CD14-positive monocyte (primary cell): ENCODE data around the gene TMEM187. TPM values are rescaled to one million over a fixed set of nuclear protein-coding genes. Genes with fewer than 3 reads are reported as not detected.
"Not testable (repeated sequence)": the region's sequence is repeated elsewhere in the genome, so short reads cannot be mapped to it uniquely, and the experiment has no call there.

Source experiments
- DNase-seq, 3 donors: peaks; one replicate each; pipeline ENCODE4 v3.0.0-alpha.2; 2011 to 2022
- H2AFZ ChIP-seq: 2 replicates; pipeline ENCODE4 v1.6.0; 2012; ENCODE audit warnings: mild to moderate bottlenecking, low read depth, low read length, inconsistent platforms; ENCODE audit not compliant: insufficient read depth, poor library complexity, severe bottlenecking
- H3K27ac ChIP-seq, 2 donors: 1 replicate in 1 of 2; 2 replicates in 1 of 2; pipeline ENCODE4 v1.5.1; 2012 to 2013; ENCODE audit warnings: low read length in 2 of 2, control low read depth in 1 of 2, inconsistent platforms in 1 of 2, low read depth in 1 of 2, mild to moderate bottlenecking in 1 of 2
- H3K27me3 ChIP-seq, 2 donors: one replicate each; pipeline versions ENCODE4 v1.6.0 to v1.6.1; 2011 to 2013; ENCODE audit warnings: low read length in 2 of 2; ENCODE audit not compliant: control insufficient read depth in 2 of 2, insufficient read depth in 2 of 2
- H3K36me3 ChIP-seq, 2 donors: replicated peaks in 1 of 2; 1 replicate in 1 of 2; 2 replicates in 1 of 2; pipeline versions ENCODE4 v1.5.1 to v1.6.1; 2012 to 2013; ENCODE audit warnings: low read length in 2 of 2, control low read depth in 1 of 2, inconsistent platforms in 1 of 2, mild to moderate bottlenecking in 1 of 2; ENCODE audit not compliant: insufficient read depth in 2 of 2, control insufficient read depth in 1 of 2
- H3K4me1 ChIP-seq, 2 donors: 1 replicate in 1 of 2; 2 replicates in 1 of 2; pipeline versions ENCODE4 v1.5.1 to v1.6.1; 2012 to 2013; ENCODE audit warnings: low read length in 2 of 2, control low read depth in 1 of 2, inconsistent platforms in 1 of 2, mild to moderate bottlenecking in 1 of 2, moderate library complexity in 1 of 2; ENCODE audit not compliant: insufficient read depth in 2 of 2, control insufficient read depth in 1 of 2
- H3K4me2 ChIP-seq: replicated peaks from 2 replicates; pipeline ENCODE3; 2012; ENCODE audit warnings: low read length, moderate library complexity, mild to moderate bottlenecking; ENCODE audit not compliant: poor library complexity, severe bottlenecking; ENCODE audit errors: extremely low read depth
- H3K4me3 ChIP-seq, 3 experiments: fragments of 200-600 bp in 1 of 3; sonication (generic) in 1 of 3; replicated peaks in 1 of 3; 1 replicate in 2 of 3; 2 replicates in 1 of 3; pipeline ENCODE4 v1.5.1; 2011 to 2013; ENCODE audit warnings: low read length in 3 of 3, mild to moderate bottlenecking in 3 of 3, control low read depth in 2 of 3, low read depth in 2 of 3, inconsistent platforms in 1 of 3, moderate library complexity in 1 of 3
- H3K79me2 ChIP-seq: 2 replicates; pipeline ENCODE4 v1.6.0; 2012; ENCODE audit warnings: mild to moderate bottlenecking, control low read depth, inconsistent platforms, low read length, moderate library complexity; ENCODE audit not compliant: insufficient read depth
- H3K9ac ChIP-seq: 2 replicates; pipeline ENCODE4 v1.6.0; 2017; ENCODE audit warnings: low read length, mild to moderate bottlenecking; ENCODE audit not compliant: insufficient read depth, poor library complexity, severe bottlenecking
- H3K9me3 ChIP-seq, 2 donors: replicated peaks in 1 of 2; 1 replicate in 1 of 2; 2 replicates in 1 of 2; pipeline versions ENCODE4 v1.5.1 to v1.6.1; 2012 to 2013; ENCODE audit warnings: low read length in 2 of 2, control low read depth in 1 of 2; ENCODE audit not compliant: control insufficient read depth in 1 of 2, insufficient read depth in 1 of 2
- H4K20me1 ChIP-seq: 2 replicates; pipeline ENCODE4 v1.6.0; 2012; ENCODE audit warnings: mild to moderate bottlenecking, low read length, control low read depth, moderate library complexity; ENCODE audit not compliant: insufficient read depth
- H3K27ac Mint-ChIP-seq, 7 donors: one replicate each; pipeline ENCODE4 v1.8.0; 2020; ENCODE audit warnings: mild to moderate bottlenecking in 7 of 7, mixed read lengths in 7 of 7, moderate library complexity in 6 of 7, inconsistent platforms in 2 of 7
- H3K27me3 Mint-ChIP-seq, 3 donors: one replicate each; pipeline ENCODE4 v1.8.0; 2021 to 2022; ENCODE audit warnings: low read depth in 3 of 3, mild to moderate bottlenecking in 3 of 3, mixed read lengths in 3 of 3, moderate library complexity in 3 of 3, inconsistent platforms in 1 of 3
- H3K36me3 Mint-ChIP-seq, 2 donors: one replicate each; pipeline ENCODE4 v1.8.0; 2020; ENCODE audit warnings: mixed read lengths in 2 of 2, inconsistent platforms in 1 of 2, mild to moderate bottlenecking in 1 of 2
- H3K4me1 Mint-ChIP-seq: one replicate; pipeline ENCODE4 v1.8.0; 2020; ENCODE audit warnings: mild to moderate bottlenecking, mixed read lengths
- H3K4me3 Mint-ChIP-seq, 2 donors: one replicate each; pipeline ENCODE4 v1.8.0; 2020; ENCODE audit warnings: mild to moderate bottlenecking in 2 of 2, mixed read lengths in 2 of 2, moderate library complexity in 1 of 2
- H3K9me3 Mint-ChIP-seq, 7 donors: one replicate each; pipeline ENCODE4 v1.8.0; 2020 to 2022; ENCODE audit warnings: mixed read lengths in 7 of 7, mild to moderate bottlenecking in 6 of 7, moderate library complexity in 6 of 7, inconsistent platforms in 2 of 7
- WGBS: methylation state at CpG from one replicate; pipeline ENCODE4 v1.1.5; 2013; ENCODE audit warnings: missing lambda C conversion rate; ENCODE audit not compliant: insufficient coverage; 5-methylcytosine and 5-hydroxymethylcytosine counted together
- intact Hi-C, 2 donors: fragments of 100-400 bp; cut with micrococcal nuclease; formaldehyde crosslinking; loops; one replicate each; pipeline versions ENCODE4 v1.15.0 to v1.15.1; 2023
- polyA plus RNA-seq, 3 donors: library from polyadenylated mRNA; depleted of rRNA in 1 of 3; unstranded in 2 of 3; stranded (reverse) in 1 of 3; fragments of 300-500 nt in 2 of 3; fragments of >200 nt in 1 of 3; fragmentation: Illumina TruSeq in 2 of 3; gene quantifications; 1 replicate in 2 of 3; 2 replicates in 1 of 3; pipeline ENCODE4 v1.2.3, GENCODE V29; 2012 to 2021
- TF ChIP-seq, protein P1 (sequence below): fragments of 200-600 bp; IDR thresholded peaks from one replicate; pipeline ENCODE4 v1.8.0; 2022; ENCODE audit warnings: antibody characterized with exemption, mild to moderate bottlenecking

TMEM187 gene
- polyA plus RNA-seq, 3 donors = 2.8 to 10.3 (median 4.9) TPM

DNA sequence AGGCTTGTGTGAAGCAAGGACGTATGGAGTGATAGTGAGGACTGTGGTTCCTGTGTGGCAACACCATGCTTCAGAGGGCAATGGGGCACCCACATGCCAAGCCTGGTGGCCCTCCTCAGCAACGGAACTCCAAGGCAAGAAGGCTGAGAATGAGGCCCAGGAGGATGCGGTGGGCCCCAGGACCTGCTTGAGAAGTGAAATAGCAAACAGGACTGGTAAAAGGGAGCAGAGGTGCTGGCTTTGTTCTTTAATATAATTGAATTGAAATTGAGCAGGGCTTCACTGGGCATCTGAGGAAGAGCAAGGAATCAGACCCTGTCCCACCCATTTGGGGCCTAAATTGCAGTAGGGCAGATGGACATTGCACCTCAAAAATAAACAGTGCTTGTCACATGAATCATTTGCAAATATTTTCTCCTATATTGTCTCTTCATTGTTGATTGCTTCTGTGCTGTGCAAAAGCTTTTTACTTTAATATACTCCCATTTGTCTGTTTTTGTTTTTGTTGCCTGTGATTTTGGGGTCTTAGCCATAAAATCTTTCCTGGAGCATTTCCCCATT lies 2.3 kb downstream of the TMEM187 start:
- H3K9ac ChIP-seq = peak overlapping the region; percentile 10
- peak overlapping the region in 1 of 2 donors; percentile 84 for H3K4me3 Mint-ChIP-seq

DNA sequence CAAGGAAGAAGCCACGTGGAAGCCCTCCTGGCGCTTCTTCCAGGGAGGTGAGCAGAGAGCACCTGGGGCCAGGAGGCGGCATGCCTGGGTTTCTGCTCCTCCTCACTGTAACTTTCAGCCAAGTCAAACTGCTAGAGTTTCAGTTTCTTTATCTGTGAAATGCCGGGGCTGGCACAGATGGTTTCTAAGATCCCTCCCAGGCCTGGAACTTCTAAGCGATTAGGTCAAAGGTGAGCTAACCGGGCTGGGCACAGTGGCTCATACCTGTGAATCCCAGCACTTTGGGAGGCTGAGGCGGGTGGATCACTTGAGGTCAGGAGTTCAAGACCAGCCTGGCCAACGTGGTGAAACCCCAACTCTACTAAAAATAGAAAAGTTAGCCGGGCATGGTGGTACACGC lies 7.8 kb downstream of the TMEM187 start:
- H3K36me3 ChIP-seq, H3K9me3 ChIP-seq, DNase-seq, H3K27me3 ChIP-seq, intact Hi-C loops, H3K4me3 Mint-ChIP-seq, H3K4me3 ChIP-seq, H3K4me2 ChIP-seq, H3K9ac ChIP-seq, H2AFZ ChIP-seq, H3K36me3 Mint-ChIP-seq: not testable (repeated sequence)
- peaks cover 49 to 54% of the 10 kb centered on the region in 2 donors for H3K4me1 ChIP-seq
- Mint-ChIP-seq H3K27me3 (peaks cover 0 to 57% (median 2%) of the 10 kb centered on the region in 3 donors), H3K9me3 (peaks cover 0 to 17% (median 0%) of the 10 kb centered on the region in 7 donors), H3K4me1 (peaks cover 50% of the 10 kb centered on the region), H3K27ac (peak overlapping the region; percentile 20 to 99 (median 66))
- no CpG with 5 or more reads among the region's 10 CpGs for WGBS
- peaks cover 16% of the 10 kb centered on the region for H3K79me2 ChIP-seq
- H4K20me1 ChIP-seq = peaks cover 24% of the 10 kb centered on the region
- H3K27ac ChIP-seq = peak overlapping the region; percentile 88 to 92

More for the DNA sequence above, 2.3 kb downstream of the TMEM187 start:
- TF ChIP-seq, protein P1, sequence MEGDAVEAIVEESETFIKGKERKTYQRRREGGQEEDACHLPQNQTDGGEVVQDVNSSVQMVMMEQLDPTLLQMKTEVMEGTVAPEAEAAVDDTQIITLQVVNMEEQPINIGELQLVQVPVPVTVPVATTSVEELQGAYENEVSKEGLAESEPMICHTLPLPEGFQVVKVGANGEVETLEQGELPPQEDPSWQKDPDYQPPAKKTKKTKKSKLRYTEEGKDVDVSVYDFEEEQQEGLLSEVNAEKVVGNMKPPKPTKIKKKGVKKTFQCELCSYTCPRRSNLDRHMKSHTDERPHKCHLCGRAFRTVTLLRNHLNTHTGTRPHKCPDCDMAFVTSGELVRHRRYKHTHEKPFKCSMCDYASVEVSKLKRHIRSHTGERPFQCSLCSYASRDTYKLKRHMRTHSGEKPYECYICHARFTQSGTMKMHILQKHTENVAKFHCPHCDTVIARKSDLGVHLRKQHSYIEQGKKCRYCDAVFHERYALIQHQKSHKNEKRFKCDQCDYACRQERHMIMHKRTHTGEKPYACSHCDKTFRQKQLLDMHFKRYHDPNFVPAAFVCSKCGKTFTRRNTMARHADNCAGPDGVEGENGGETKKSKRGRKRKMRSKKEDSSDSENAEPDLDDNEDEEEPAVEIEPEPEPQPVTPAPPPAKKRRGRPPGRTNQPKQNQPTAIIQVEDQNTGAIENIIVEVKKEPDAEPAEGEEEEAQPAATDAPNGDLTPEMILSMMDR = no peak
- Histone ChIP-seq H2AFZ (peak overlapping the region; percentile 19), H3K4me2 (peak overlapping the region; percentile 87), H3K27ac (peak overlapping the region; percentile 99 to 100), H3K36me3 (no peaks in the 10 kb centered on the region), H4K20me1 (peaks cover 21% of the 10 kb centered on the region), H3K27me3 (no peaks in the 10 kb centered on the region), H3K4me1 (peaks cover 24 to 29% of the 10 kb centered on the region in 2 donors), H3K79me2 (peaks cover 50% of the 10 kb centered on the region), H3K9me3 (no peaks in the 10 kb centered on the region), H3K4me3 (no peak overlapping the region)
- WGBS = 24% methylated on average over 2 of the region's 3 CpGs
- intact Hi-C loops = loop anchor here (5.0 kb wide), 2 partner anchors 32 to 37 kb away; no protein-coding TSS in a partner anchor
- Mint-ChIP-seq H3K27ac (peak overlapping the region; percentile 82 to 99 (median 93)), H3K27me3 (peaks cover 0 to 40% (median 0%) of the 10 kb centered on the region in 3 donors), H3K4me1 (peaks cover 24% of the 10 kb centered on the region), H3K36me3 (no peaks in the 10 kb centered on the region), H3K9me3 (peaks cover 0 to 17% (median 8%) of the 10 kb centered on the region in 7 donors)
- peak in 2 of 3 donors; percentile 32 to 35 for DNase-seq
